SK-N-SH (cell line): ENCODE measurements around the gene TUBB4A. TPM values are rescaled to one million over a fixed set of nuclear protein-coding genes. Genes with fewer than 3 reads are reported as not detected.

Experiments used
- CTCF ChIA-PET: fragments of 300-600, 350-600 bp; formaldehyde crosslinking; extraction: SDS; loops from one replicate; lab custom pipeline; 2021; lab: Yijun Ruan, JAX
- POLR2A ChIA-PET: fragments of 350-600 bp; sonication (Branson Sonifier 250); formaldehyde crosslinking; extraction: SDS; loops from one replicate; lab custom pipeline; 2020; ENCODE audit warnings: antibody characterized with exemption, inconsistent platforms; lab: Yijun Ruan, JAX
- DNase-seq: peaks from one replicate; pipeline ENCODE4 v3.0.0; 2012
- H2AFZ ChIP-seq: fragments of 200-600 bp; sonication (generic); 2 replicates; pipeline ENCODE4 v1.8.1; 2016; ENCODE audit warnings: antibody characterized with exemption, mild to moderate bottlenecking, low read depth
- H3F3A ChIP-seq: fragments of 200-600 bp; sonication (generic); replicated peaks from 2 replicates; pipeline ENCODE3; 2016; ENCODE audit warnings: antibody characterized with exemption, mild to moderate bottlenecking; ENCODE audit not compliant: insufficient read depth
- H3K27ac ChIP-seq, 2 experiments: fragments of 200-500 bp in 1 of 2; fragments of 200-600 bp in 1 of 2; sonication (Bioruptor generic) in 1 of 2; sonication (generic), shearing (Covaris generic) in 1 of 2; 2 replicates each; pipeline versions ENCODE4 v1.5.1 to v1.6.1; 2014 to 2016; ENCODE audit warnings: low read depth in 2 of 2, inconsistent platforms in 1 of 2, low read length in 1 of 2, mild to moderate bottlenecking in 1 of 2, mixed read lengths in 1 of 2
- H3K27me3 ChIP-seq: fragments of 200-600 bp; sonication (generic), shearing (Covaris generic); 2 replicates; pipeline ENCODE4 v1.6.1; 2016; ENCODE audit warnings: mixed run types; ENCODE audit not compliant: insufficient read depth
- H3K36me3 ChIP-seq, 2 experiments: fragments of 200-500 bp in 1 of 2; fragments of 200-600 bp in 1 of 2; sonication (Bioruptor generic) in 1 of 2; sonication (generic) in 1 of 2; replicated peaks in 1 of 2; 2 replicates each; pipeline versions ENCODE3 to v1.5.1; 2014 to 2016; ENCODE audit warnings: low read length in 1 of 2, mild to moderate bottlenecking in 1 of 2; ENCODE audit not compliant: insufficient read depth in 2 of 2, control insufficient read depth in 1 of 2
- H3K4me1 ChIP-seq, 2 experiments: fragments of 200-500 bp in 1 of 2; fragments of 200-600 bp in 1 of 2; sonication (Bioruptor generic) in 1 of 2; sonication (generic), shearing (Covaris generic) in 1 of 2; 2 replicates each; pipeline versions ENCODE4 v1.5.1 to v1.6.1; 2014 to 2016; ENCODE audit warnings: low read depth in 1 of 2, low read length in 1 of 2, mixed run types in 1 of 2; ENCODE audit not compliant: insufficient read depth in 2 of 2, control insufficient read depth in 1 of 2
- H3K4me2 ChIP-seq: fragments of 200-600 bp; sonication (generic), shearing (Covaris generic); 2 replicates; pipeline ENCODE4 v1.6.1; 2017; ENCODE audit warnings: mixed run types
- H3K4me3 ChIP-seq, 2 experiments: fragments of 200-500 bp in 1 of 2; fragments of 200-600 bp in 1 of 2; sonication (Bioruptor generic) in 1 of 2; sonication (generic), shearing (Covaris generic) in 1 of 2; 2 replicates each; pipeline versions ENCODE4 v1.5.1 to v1.8.1; 2014 to 2016; ENCODE audit warnings: low read depth in 2 of 2, inconsistent platforms in 1 of 2, low read length in 1 of 2, mild to moderate bottlenecking in 1 of 2, mixed read lengths in 1 of 2, moderate library complexity in 1 of 2
- H3K79me2 ChIP-seq: fragments of 200-600 bp; sonication (generic); 2 replicates; pipeline ENCODE4 v1.8.1; 2017; ENCODE audit warnings: mild to moderate bottlenecking; ENCODE audit not compliant: insufficient read depth
- H3K9ac ChIP-seq: fragments of 200-600 bp; sonication (generic); 2 replicates; pipeline ENCODE4 v1.6.1; 2017; ENCODE audit warnings: mixed run types
- H3K9me2 ChIP-seq: fragments of 200-600 bp; sonication (generic); 2 replicates; pipeline ENCODE4 v1.6.1; 2017; ENCODE audit warnings: mixed run types
- H3K9me3 ChIP-seq: fragments of 200-600 bp; sonication (generic); 2 replicates; pipeline ENCODE4 v1.6.1; 2017; ENCODE audit warnings: mixed run types, mild to moderate bottlenecking, moderate library complexity
- H4K20me1 ChIP-seq: fragments of 200-600 bp; sonication (generic); 2 replicates; pipeline ENCODE4 v1.6.1; 2017; ENCODE audit warnings: mild to moderate bottlenecking, mixed run types; ENCODE audit not compliant: insufficient read depth
- CHD2 ChIP-seq: fragments of 150-350 bp; IDR thresholded peaks from 2 replicates; pipeline ENCODE4 v1.6.1; 2018; ENCODE audit warnings: low read length; ENCODE audit not compliant: partially characterized antibody
- ELF1 ChIP-seq: IDR thresholded peaks from 2 replicates; pipeline ENCODE4 v1.4.0; 2012
- EP300 ChIP-seq, 2 experiments: IDR thresholded peaks; 2 replicates each; pipeline versions ENCODE4 v1.4.0 to v1.6.1; 2012; ENCODE audit warnings: borderline replicate concordance in 1 of 2, low read depth in 1 of 2, low read length in 1 of 2
- EZH2phosphoT487 ChIP-seq: fragments of 200-600 bp; sonication (generic); IDR thresholded peaks from 2 replicates; pipeline ENCODE4 v1.6.1; 2017; ENCODE audit warnings: low read depth, mixed run types, mild to moderate bottlenecking, antibody characterized with exemption, moderate library complexity, borderline replicate concordance
- FOXM1 ChIP-seq: IDR thresholded peaks from 2 replicates; pipeline ENCODE4 v1.4.0; 2012; ENCODE audit warnings: low read depth, mild to moderate bottlenecking
- MEF2A ChIP-seq: IDR thresholded peaks from 2 replicates; pipeline ENCODE4 v1.4.0; 2012; ENCODE audit warnings: low read depth, borderline replicate concordance
- MXI1 ChIP-seq: IDR thresholded peaks from 2 replicates; pipeline ENCODE4 v1.6.1; 2012; ENCODE audit warnings: mild to moderate bottlenecking, low read depth, low read length, improper control_type of control experiment
- NFIC ChIP-seq: IDR thresholded peaks from 2 replicates; pipeline ENCODE4 v1.4.0; 2012; ENCODE audit warnings: borderline replicate concordance
- NRF1 ChIP-seq: IDR thresholded peaks from 2 replicates; pipeline ENCODE4 v1.6.1; 2012; ENCODE audit warnings: low read depth, mild to moderate bottlenecking, low read length
- RFX5 ChIP-seq: IDR thresholded peaks from 2 replicates; pipeline ENCODE4 v1.6.1; 2012; ENCODE audit warnings: mild to moderate bottlenecking, improper control_type of control experiment, low read length
- TAF1 ChIP-seq: IDR thresholded peaks from 2 replicates; pipeline ENCODE4 v1.6.1; 2012; ENCODE audit warnings: low read depth, mild to moderate bottlenecking, low read length, moderate library complexity, borderline replicate concordance
- TCF12 ChIP-seq: IDR thresholded peaks from 2 replicates; pipeline ENCODE4 v1.4.0; 2012
- WGBS: methylation state at CpG from one replicate; pipeline ENCODE4 v1.1.6; 2017; ENCODE audit warnings: low lambda C conversion rate; 5-methylcytosine and 5-hydroxymethylcytosine counted together
- polyA plus RNA-seq, 3 experiments: library from polyadenylated mRNA; depleted of rRNA; stranded (reverse); fragments of >200 nt; gene quantifications; 2 replicates each; pipeline ENCODE4 v1.2.3, GENCODE V29; 2012
- TF ChIP-seq, protein P1 (sequence below): fragments of 150-350 bp; IDR thresholded peaks from 2 replicates; pipeline ENCODE4 v1.6.1; 2016; ENCODE audit warnings: mild to moderate bottlenecking, low read depth, low read length
- TF ChIP-seq, protein P2 (sequence below): IDR thresholded peaks from 2 replicates; pipeline ENCODE4; 2012
- TF ChIP-seq, protein P3 (sequence below): IDR thresholded peaks from 2 replicates; pipeline ENCODE4 v1.4.0; 2012; ENCODE audit warnings: low read depth
- TF ChIP-seq, protein P4 (sequence below): IDR thresholded peaks from 2 replicates; pipeline ENCODE4 v1.4.0; 2012; ENCODE audit warnings: low read depth, borderline replicate concordance

The TUBB4A gene
- polyA plus RNA-seq, 1 of the 3 experiments (the other 2 are of a cell fraction), result 4.5 TPM

DNA sequence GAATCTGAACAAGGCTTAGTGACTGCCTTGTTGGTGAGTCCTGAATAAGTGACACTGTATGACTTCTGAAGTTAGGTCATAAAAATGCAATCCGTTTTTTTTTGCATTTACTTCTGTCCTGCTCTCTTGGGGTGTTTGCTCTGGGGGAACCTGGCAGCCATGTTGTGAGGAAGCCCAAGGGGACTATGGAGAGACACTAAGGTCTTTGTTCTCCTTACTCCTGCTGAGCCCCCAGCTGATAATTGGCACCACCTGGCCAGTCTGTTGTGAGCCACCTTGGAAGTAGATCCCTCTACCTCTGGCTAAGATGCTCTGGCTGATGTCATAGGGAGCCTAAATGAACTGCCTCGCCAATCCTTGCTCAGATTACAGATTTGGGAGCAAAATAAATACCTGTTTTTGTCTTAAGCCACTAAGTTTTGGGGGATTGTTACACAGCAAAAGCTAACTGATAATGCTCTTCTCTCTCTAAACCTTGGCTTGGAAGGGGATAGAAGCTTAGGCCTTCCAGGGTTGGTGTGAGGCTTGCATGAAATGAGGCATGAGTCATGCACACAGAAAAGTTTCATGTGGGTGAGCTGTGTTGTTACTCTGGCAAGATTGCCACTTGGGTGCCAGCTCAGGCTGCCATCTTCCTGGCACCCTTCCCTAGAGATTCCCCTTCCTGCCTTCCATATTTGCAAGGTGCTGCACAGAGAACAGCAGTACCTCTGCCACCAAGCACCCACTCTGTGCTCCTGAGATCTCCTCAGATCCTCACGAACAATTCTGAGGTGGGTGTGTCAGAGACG lies 10.1 kb downstream of the TUBB4A start (continued):
- TF ChIP-seq MEF2A, result no peak
- TF ChIP-seq FOXM1, result no peak
- TF ChIP-seq, protein P1, sequence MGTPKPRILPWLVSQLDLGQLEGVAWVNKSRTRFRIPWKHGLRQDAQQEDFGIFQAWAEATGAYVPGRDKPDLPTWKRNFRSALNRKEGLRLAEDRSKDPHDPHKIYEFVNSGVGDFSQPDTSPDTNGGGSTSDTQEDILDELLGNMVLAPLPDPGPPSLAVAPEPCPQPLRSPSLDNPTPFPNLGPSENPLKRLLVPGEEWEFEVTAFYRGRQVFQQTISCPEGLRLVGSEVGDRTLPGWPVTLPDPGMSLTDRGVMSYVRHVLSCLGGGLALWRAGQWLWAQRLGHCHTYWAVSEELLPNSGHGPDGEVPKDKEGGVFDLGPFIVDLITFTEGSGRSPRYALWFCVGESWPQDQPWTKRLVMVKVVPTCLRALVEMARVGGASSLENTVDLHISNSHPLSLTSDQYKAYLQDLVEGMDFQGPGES, result no peak

DNA sequence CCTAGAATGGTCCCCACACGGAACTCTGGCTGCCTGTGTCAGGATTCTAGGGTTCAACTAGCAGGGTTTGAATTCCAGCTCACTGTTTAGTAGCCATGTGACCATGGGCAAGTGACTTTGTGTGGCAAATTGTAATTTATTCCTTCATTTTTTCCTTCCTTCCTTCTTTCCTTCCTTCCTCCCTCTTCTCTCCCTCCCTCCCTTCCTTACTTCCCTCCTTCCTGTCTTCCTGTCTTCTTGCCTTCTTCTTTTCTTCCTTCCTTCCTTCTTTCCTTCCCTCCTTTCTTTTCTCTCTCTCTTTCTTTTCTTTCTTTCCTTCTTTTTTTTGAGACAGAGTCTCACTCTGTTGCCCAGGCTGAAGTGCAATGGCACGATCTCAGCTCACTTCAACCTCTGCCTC lies 12.0 kb downstream of the TUBB4A start:
- Histone ChIP-seq H3K4me2 (peak overlapping the region; percentile 5; the same call in 1 of the 2 replicates), H3K27ac (no peak overlapping the region), H4K20me1 (no peaks in the 10 kb centered on the region), H3K9me3 (no peaks in the 10 kb centered on the region), H3K79me2 (no peaks in the 10 kb centered on the region), H3K4me3 (no peak overlapping the region), H3K4me1 (no peaks in the 10 kb centered on the region; a peak in 1 of 4 replicates), H2AFZ (no peak overlapping the region), H3F3A (no peaks in the 10 kb centered on the region), H3K9ac (no peak overlapping the region), H3K36me3 (no peaks in the 10 kb centered on the region), H3K27me3 (no peaks in the 10 kb centered on the region), H3K9me2 (no peaks in the 10 kb centered on the region)
- no peak for TF ChIP-seq FOXM1
- no peak for TF ChIP-seq EZH2phosphoT487
- TF ChIP-seq, protein P2, sequence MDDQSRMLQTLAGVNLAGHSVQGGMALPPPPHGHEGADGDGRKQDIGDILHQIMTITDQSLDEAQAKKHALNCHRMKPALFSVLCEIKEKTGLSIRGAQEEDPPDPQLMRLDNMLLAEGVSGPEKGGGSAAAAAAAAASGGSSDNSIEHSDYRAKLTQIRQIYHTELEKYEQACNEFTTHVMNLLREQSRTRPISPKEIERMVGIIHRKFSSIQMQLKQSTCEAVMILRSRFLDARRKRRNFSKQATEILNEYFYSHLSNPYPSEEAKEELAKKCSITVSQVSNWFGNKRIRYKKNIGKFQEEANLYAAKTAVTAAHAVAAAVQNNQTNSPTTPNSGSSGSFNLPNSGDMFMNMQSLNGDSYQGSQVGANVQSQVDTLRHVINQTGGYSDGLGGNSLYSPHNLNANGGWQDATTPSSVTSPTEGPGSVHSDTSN, result no peak
- TF ChIP-seq, protein P3, sequence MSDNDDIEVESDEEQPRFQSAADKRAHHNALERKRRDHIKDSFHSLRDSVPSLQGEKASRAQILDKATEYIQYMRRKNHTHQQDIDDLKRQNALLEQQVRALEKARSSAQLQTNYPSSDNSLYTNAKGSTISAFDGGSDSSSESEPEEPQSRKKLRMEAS, result no peak
- no peak for TF ChIP-seq CHD2
- no peak for TF ChIP-seq ELF1
- TF ChIP-seq NFIC, result no peak
- no peak for TF ChIP-seq MXI1
- TF ChIP-seq, protein P4, sequence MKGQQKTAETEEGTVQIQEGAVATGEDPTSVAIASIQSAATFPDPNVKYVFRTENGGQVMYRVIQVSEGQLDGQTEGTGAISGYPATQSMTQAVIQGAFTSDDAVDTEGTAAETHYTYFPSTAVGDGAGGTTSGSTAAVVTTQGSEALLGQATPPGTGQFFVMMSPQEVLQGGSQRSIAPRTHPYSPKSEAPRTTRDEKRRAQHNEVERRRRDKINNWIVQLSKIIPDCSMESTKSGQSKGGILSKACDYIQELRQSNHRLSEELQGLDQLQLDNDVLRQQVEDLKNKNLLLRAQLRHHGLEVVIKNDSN, result no peak
- no peak for TF ChIP-seq TAF1
- no peak for TF ChIP-seq EP300 (IDR thresholded peaks at IDR 0.05; ENCODE audit: borderline replicate concordance in 1 of 2, low read depth in 1 of 2, low read length in 1 of 2)
- TF ChIP-seq MEF2A, result no peak
- no peak for TF ChIP-seq TCF12
- no peak for TF ChIP-seq NRF1
- no peak for TF ChIP-seq RFX5
- ChIA-PET CTCF (interaction anchor here (2.2 kb wide), 1 partner anchor 8 kb away, joined by 14 read pairs; the partner anchor contains the start of gene DENND1C), POLR2A (no interaction called here)
- DNase-seq, result no peak
- 15% methylated on average over 2 of the region's 2 CpGs for WGBS
